B cell (primary cell): ENCODE data around the gene LZTFL1.

Experiments used
- CTCF ChIP-seq: fragments of 200-600 bp; IDR thresholded peaks from one replicate; pipeline ENCODE4 v1.8.0; 2022; ENCODE audit warnings: antibody characterized with exemption, mild to moderate bottlenecking
- EZH2 ChIP-seq: IDR thresholded peaks from 2 replicates; pipeline ENCODE4 v1.6.1; 2012; ENCODE audit warnings: borderline replicate concordance, low read depth, mild to moderate bottlenecking, moderate library complexity, low read length; ENCODE audit not compliant: insufficient read depth, poor library complexity, severe bottlenecking

GRCh38 chr3:45841420-45841756 is 531 bp downstream of the LZTFL1 start:
- TF ChIP-seq CTCF (no peak), EZH2 (no peak)
